ENCODE data around the gene TMEM219. TPM values are rescaled to one million over a fixed set of nuclear protein-coding genes. Genes with fewer than 3 reads are reported as not detected.

Gene TMEM219
- total RNA-seq, 1 donor = 75.1 TPM

DNA sequence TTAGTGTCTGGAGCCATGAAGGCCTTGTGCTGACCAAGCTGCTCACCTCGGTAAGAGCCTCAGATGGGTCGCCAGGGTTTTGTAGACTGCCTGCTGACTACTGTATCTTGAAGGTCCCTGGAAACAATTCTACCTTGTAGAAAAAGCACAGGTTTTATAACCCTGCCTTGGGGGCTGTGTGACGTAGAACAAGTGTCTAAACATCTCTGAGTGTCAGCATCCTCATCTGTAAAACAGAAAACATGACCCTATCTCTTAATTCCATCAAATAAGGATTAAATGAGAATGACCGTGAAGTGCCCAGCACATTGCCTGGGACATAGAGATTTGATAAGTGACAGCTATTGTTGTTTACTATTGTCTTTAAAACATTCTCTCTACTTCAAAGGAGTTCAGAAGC is 6.3 kb downstream of the TMEM219 start:
- no peak for DNase-seq (ENCODE audit: low read depth)
- TF ChIP-seq, protein P1, sequence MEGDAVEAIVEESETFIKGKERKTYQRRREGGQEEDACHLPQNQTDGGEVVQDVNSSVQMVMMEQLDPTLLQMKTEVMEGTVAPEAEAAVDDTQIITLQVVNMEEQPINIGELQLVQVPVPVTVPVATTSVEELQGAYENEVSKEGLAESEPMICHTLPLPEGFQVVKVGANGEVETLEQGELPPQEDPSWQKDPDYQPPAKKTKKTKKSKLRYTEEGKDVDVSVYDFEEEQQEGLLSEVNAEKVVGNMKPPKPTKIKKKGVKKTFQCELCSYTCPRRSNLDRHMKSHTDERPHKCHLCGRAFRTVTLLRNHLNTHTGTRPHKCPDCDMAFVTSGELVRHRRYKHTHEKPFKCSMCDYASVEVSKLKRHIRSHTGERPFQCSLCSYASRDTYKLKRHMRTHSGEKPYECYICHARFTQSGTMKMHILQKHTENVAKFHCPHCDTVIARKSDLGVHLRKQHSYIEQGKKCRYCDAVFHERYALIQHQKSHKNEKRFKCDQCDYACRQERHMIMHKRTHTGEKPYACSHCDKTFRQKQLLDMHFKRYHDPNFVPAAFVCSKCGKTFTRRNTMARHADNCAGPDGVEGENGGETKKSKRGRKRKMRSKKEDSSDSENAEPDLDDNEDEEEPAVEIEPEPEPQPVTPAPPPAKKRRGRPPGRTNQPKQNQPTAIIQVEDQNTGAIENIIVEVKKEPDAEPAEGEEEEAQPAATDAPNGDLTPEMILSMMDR (IDR thresholded peaks at IDR 0.05; ENCODE audit: insufficient read depth, low read depth, low read length) = no peak
- H3K4me3 ChIP-seq (ENCODE audit: low read depth, low read length) = no peak overlapping the region

DNA sequence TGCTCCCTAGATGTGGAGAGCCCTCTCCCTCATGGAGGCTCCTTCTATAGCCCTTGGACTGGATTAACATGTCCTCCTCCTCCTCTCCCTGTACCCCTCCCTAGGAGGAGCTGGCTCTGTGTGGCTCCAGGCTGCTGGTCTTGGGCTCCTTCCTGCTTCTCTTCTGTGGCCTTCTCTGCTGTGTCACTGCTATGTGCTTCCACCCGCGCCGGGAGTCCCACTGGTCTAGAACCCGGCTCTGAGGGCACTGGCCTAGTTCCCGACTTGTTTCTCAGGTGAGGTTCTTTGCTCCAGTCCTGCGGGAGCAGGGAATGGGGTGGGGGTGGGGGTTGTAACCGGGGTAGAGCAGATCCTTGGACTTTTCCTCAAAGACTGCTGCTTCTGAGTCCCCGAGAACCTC is 9.4 kb downstream of the TMEM219 start:
- TF ChIP-seq, protein P1 (IDR thresholded peaks at IDR 0.05; ENCODE audit: insufficient read depth, low read depth, low read length) = no peak
- no peak overlapping the region for H3K4me3 ChIP-seq (ENCODE audit: low read depth, low read length)
- DNase-seq (ENCODE audit: low read depth) = no peak

DNA sequence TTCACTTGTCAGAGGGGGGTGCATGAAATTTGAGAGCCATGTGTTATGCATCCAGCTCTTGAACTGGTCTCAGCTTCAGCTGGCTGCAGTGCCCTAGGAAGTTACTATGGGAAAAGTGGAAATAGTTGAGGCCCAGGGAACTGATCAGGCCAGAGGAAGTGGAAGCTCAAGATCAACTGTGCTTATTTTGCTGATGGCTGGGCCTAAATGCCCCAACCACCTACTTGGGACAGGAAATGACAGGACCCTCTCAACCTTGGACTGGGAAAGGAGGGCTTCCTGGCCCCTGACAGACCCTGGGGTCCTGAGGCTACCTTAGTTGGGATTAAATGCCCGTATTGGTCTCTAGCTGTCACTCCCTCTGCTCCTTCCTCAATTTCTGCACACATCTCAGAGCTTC is 10.6 kb downstream of the TMEM219 start:
- H3K4me3 ChIP-seq (ENCODE audit: low read depth, low read length) = no peak overlapping the region
- TF ChIP-seq, protein P1 (IDR thresholded peaks at IDR 0.05; ENCODE audit: insufficient read depth, low read depth, low read length) = no peak
- DNase-seq (ENCODE audit: low read depth) = no peak

DNA sequence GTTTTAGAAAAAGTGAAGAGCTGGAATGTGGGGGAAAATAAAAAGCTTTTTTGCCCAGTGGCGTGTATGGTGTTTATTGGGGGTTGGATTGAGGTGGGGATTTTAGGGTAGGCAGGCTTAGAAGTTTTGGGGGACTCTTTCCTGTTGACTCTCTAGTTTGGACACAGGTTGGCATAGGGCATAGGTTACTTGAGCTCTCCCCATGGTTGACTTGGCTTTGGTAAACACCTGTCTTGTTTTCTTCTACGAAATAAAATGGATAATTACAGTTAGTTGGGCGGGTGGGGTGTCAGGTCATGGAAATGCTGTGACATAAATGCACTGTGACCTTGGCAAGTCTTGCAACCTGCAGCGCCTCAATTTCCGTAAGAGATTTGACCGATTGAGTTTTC is 11.1 kb downstream of the TMEM219 start:
- TF ChIP-seq, protein P1 (IDR thresholded peaks at IDR 0.05; ENCODE audit: insufficient read depth, low read depth, low read length) = no peak
- H3K4me3 ChIP-seq (ENCODE audit: low read depth, low read length) = no peak overlapping the region
- DNase-seq (ENCODE audit: low read depth) = no peak

DNA sequence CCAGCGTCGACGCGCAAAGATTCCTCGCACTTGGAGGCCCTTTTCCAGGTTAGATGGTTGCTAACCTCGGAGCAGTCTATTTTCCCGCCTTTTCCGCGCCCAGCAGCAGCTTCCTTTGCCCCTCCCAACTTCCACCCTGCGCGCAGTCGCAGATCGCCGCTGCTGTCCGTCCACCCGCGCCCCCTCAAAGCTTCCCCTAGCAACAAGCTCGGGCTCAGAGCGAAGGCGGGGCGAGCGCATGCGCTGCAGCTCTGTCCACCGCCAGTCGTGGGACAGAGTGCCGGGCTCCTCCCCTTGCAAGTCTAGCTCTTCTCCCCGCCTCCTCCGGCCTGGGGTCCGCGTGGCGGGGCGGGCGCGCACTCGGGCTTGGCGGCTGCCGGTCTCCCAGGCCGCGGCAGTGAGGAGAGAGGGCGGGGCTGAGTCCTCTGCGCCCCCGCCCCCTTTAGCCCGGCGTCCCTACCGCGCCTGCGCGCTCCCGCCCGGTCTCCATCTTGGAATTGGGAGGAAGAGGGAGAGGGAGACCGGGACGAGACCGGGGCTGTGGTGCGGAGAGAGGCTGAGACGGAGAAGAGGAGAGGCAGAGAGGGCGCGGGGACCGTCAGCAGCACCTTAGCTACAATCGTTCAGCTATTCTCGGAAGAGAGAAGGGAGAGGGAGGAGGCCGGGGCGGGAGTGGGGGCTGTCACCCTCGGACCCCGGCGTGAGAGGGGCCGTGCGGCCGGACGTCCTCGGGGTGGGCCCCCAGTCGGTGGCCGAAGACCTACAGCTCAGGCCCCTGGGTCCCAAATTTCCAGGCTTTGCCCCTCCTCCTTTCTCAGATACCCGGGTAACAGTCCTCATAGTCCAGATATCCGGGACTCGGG is 11.7 kb downstream of the TMEM219 start, which contains the start of gene TAOK2:
TSS of gene TAOK2 (plus strand) at position 485 of the 863 bp plus-strand sequence. CDS start 3,905 bp downstream, outside the sequence.
- peak within 1 kb of the TSS; percentile 92 for H3K4me3 ChIP-seq (ENCODE audit: low read depth, low read length)
- TF ChIP-seq, protein P1 (IDR thresholded peaks at IDR 0.05; ENCODE audit: insufficient read depth, low read depth, low read length) = no peak
- peak; percentile 100 for DNase-seq (ENCODE audit: low read depth)

DNA sequence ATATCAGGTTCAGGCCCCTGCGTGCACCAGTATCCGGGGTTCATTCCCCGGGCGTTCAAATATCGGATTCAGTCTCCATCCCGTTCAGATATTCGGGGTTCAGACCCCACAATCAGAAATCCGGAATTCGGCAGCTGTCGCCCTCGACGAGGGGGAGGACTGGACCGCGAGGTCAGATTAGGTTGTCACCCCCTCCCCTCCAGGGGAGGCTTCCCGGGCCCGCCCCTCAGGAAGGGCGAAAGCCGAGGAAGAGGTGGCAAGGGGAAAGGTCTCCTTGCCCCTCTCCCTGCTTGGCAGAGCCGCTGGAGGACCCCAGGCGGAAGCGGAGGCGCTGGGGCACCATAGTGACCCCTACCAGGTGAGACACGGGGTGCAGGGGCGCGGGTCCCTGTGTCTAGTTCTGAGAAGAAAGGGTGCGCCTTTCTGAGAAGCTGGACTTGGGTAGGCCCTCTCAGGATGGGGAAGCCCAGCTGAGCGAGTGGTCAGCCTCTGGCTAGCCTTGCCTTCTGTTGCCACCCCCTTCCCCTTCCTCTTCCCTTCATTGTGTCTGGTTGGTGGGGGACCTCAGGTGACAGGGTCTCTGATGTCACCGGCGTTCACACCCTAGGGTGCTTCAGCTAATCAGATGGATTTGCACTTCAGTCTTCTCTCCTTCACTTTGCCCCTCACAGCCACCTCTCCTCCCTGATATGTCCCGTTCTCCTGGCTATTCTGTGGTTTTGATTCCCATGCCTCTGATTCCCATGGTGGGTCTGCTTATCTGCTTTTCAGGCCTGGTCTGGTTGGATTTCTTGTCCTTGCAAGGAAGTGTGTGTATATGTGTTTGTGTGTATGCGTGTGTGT is 12.6 kb downstream of the TMEM219 start:
- peak overlapping the region; percentile 92 for H3K4me3 ChIP-seq (ENCODE audit: low read depth, low read length)
- TF ChIP-seq, protein P1 (IDR thresholded peaks at IDR 0.05; ENCODE audit: insufficient read depth, low read depth, low read length) = no peak
- DNase-seq (ENCODE audit: low read depth) = peak; percentile 8

Measured in fibroblast of villous mesenchyme (primary cell).